NT2/D1 (cell line): ENCODE data around the gene SH3RF1.

Experiments
- YY1 ChIP-seq: IDR thresholded peaks from 2 replicates; pipeline ENCODE4 v1.6.1; 2011; ENCODE audit not compliant: insufficient read length, insufficient read depth
- ZNF274 ChIP-seq: IDR thresholded peaks from 2 replicates; pipeline ENCODE4 v1.6.1; 2011; ENCODE audit warnings: mild to moderate bottlenecking, low read depth, low read length

DNA sequence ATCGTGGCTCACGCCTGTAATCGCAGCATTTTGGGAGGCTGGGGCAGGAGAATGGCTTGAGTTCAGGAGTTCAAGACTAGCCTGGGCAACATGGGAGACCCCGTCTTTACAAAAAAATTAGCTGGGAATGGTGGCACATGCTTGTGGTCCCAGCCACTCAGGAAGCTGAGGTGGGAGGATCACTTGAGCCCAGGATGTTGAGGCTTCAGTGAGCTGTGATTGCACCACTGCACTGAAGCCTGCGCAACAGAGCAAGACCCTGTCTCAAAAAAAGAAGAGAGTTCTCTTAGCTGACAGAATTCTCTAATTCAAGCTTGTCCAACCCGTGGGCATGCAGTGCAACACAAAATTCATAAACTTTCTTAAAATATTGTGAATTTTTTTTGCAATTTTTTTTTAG lies 165.1 kb downstream of the SH3RF1 start:
- TF ChIP-seq YY1: no peak
- no peak for TF ChIP-seq ZNF274
